GM12878 (cell line): ENCODE data around the gene RSAD2. TPM values are rescaled to one million over a fixed set of nuclear protein-coding genes. Genes with fewer than 3 reads are reported as not detected.

Source experiments
- ATAC-seq: fragments of 200-7000 bp; cut with Tn5 transposase; 3 replicates; pipeline ENCODE4 v1.9.1; 2020; ENCODE audit warnings: mild to moderate bottlenecking, moderate library complexity
- BruUV-seq: library from RNA; stranded (reverse); fragments of 400-500 nt; replicated peaks from 2 replicates; lab custom pipeline; 2021; lab: Mats Ljungman, UMichigan
- CTCF ChIA-PET: fragments of 300-600 bp; sonication (Branson Sonifier 250); formaldehyde crosslinking; extraction: SDS; loops from one replicate; lab custom pipeline; 2021; ENCODE audit warnings: inconsistent platforms; lab: Yijun Ruan, JAX
- POLR2A ChIA-PET: fragments of 350-600 bp; formaldehyde crosslinking; extraction: SDS; loops from one replicate; lab custom pipeline; 2021; ENCODE audit warnings: inconsistent platforms; lab: Charles Lee
- RAD21 ChIA-PET: fragments of 300-600 bp; sonication (Branson Sonifier 250); formaldehyde crosslinking; loops from one replicate; lab custom pipeline; 2023; ENCODE audit warnings: antibody characterized with exemption; ENCODE audit not compliant: unreplicated experiment; lab: Charles Lee
- SMC1A ChIA-PET: fragments of 300-600 bp; sonication (Branson Sonifier 250); formaldehyde crosslinking; loops from one replicate; lab custom pipeline; 2023; ENCODE audit not compliant: unreplicated experiment, uncharacterized antibody; lab: Charles Lee
- DNase-seq: peaks from one replicate; pipeline ENCODE4 v3.0.0-alpha.2; 2011; ENCODE audit warnings: low read depth, low spot score
- FAIRE-seq: peaks from 3 replicates; lab custom pipeline; 2011; peaks lifted over from hg19 to GRCh38; lab: Jason Lieb, UNC
- H2AFZ ChIP-seq: 2 replicates; pipeline ENCODE4 v1.6.0; 2011; ENCODE audit warnings: low read depth, low read length, control low read depth; ENCODE audit not compliant: control insufficient read depth
- H3K27ac ChIP-seq: 2 replicates; pipeline ENCODE4 v1.5.1; 2011; ENCODE audit warnings: control low read depth; ENCODE audit not compliant: control insufficient read depth, insufficient read depth
- H3K27me3 ChIP-seq, 2 experiments: replicated peaks in 1 of 2; 2 replicates each; pipeline versions ENCODE4 v1.6.0 to v1.6.1; 2011; ENCODE audit warnings: low read length in 1 of 2; ENCODE audit not compliant: control insufficient read depth in 2 of 2, insufficient read depth in 2 of 2
- H3K36me3 ChIP-seq, 2 experiments: 2 replicates each; pipeline ENCODE4 v1.5.1; 2011; ENCODE audit warnings: low read length in 1 of 2; ENCODE audit not compliant: control insufficient read depth in 2 of 2, insufficient read depth in 2 of 2
- H3K4me1 ChIP-seq: 2 replicates; pipeline ENCODE4 v1.6.1; 2011; ENCODE audit warnings: mild to moderate bottlenecking, low read length, moderate library complexity, mixed read lengths; ENCODE audit not compliant: control insufficient read depth, insufficient read depth
- H3K4me2 ChIP-seq: 2 replicates; pipeline ENCODE4 v1.6.0; 2011; ENCODE audit warnings: control low read depth; ENCODE audit not compliant: control insufficient read depth, insufficient read depth
- H3K4me3 ChIP-seq: fragments of 200-600 bp; sonication (generic); 2 replicates; pipeline ENCODE4 v1.5.1; 2016
- H3K79me2 ChIP-seq: 2 replicates; pipeline ENCODE4 v1.6.0; 2011; ENCODE audit warnings: low read length; ENCODE audit not compliant: control insufficient read depth, insufficient read depth
- H3K9ac ChIP-seq: 2 replicates; pipeline ENCODE4 v1.8.0; 2011; ENCODE audit warnings: low read length, control low read depth, mixed read lengths; ENCODE audit not compliant: control insufficient read depth, insufficient read depth
- H3K9me3 ChIP-seq: replicated peaks from 3 replicates; pipeline ENCODE4 v1.5.1; 2011; ENCODE audit warnings: mild to moderate bottlenecking, low read length; ENCODE audit not compliant: control insufficient read depth, insufficient read depth
- H4K20me1 ChIP-seq: 2 replicates; pipeline ENCODE4 v1.6.0; 2011; ENCODE audit not compliant: control insufficient read depth, insufficient read depth
- ATF3 ChIP-seq: IDR thresholded peaks from 2 replicates; pipeline ENCODE4 v1.6.1; 2011; ENCODE audit warnings: low read depth, mild to moderate bottlenecking, low read length, moderate library complexity, borderline replicate concordance; ENCODE audit errors: extremely low read depth
- BCL11A ChIP-seq: IDR thresholded peaks from 2 replicates; pipeline ENCODE4 v1.6.1; 2011; ENCODE audit warnings: low read depth, low read length
- CEBPB ChIP-seq, 2 experiments: fragments of 150-350 bp in 1 of 2; IDR thresholded peaks; 2 replicates each; pipeline ENCODE4 v1.6.1; 2012 to 2014; ENCODE audit warnings: low read depth in 2 of 2, low read length in 2 of 2, borderline replicate concordance in 1 of 2, inconsistent platforms in 1 of 2
- CHD4 ChIP-seq: fragments of 200-600 bp; sonication (generic); IDR thresholded peaks from 2 replicates; pipeline ENCODE4 v1.6.1; 2016; ENCODE audit warnings: mild to moderate bottlenecking
- IRF3 ChIP-seq: fragments of 450-650 bp; IDR thresholded peaks from 2 replicates; pipeline ENCODE4 v1.6.1; 2014; ENCODE audit warnings: mild to moderate bottlenecking
- KLF5 ChIP-seq: fragments of 450-650 bp; IDR thresholded peaks from 2 replicates; pipeline ENCODE4 v1.6.1; 2014; ENCODE audit warnings: mild to moderate bottlenecking; ENCODE audit not compliant: partially characterized antibody
- MEF2A ChIP-seq: IDR thresholded peaks from 2 replicates; pipeline ENCODE4 v1.6.1; 2011; ENCODE audit warnings: low read depth, mild to moderate bottlenecking, low read length, moderate library complexity; ENCODE audit not compliant: insufficient read depth
- PAX5 ChIP-seq: IDR thresholded peaks from 2 replicates; pipeline ENCODE4 v1.6.1; 2011; ENCODE audit warnings: low read depth, low read length, borderline replicate concordance
- RBBP5 ChIP-seq: fragments of 200-600 bp; sonication (generic); conservative IDR thresholded peaks from 2 replicates; pipeline ENCODE4 v1.6.1; 2016
- SP1 ChIP-seq: IDR thresholded peaks from one replicate; pipeline ENCODE4 v1.6.1; 2011; ENCODE audit warnings: low read depth, low read length
- TAF1 ChIP-seq: IDR thresholded peaks from 2 replicates; pipeline ENCODE4 v1.6.1; 2011; ENCODE audit warnings: mild to moderate bottlenecking, low read depth, low read length, borderline replicate concordance
- ZBTB4 ChIP-seq: fragments of 450-650 bp; formaldehyde crosslinking; IDR thresholded peaks from 2 replicates; pipeline ENCODE4 v1.4.0; 2022; ENCODE audit warnings: mild to moderate bottlenecking, moderate library complexity
- ZBTB40 ChIP-seq: fragments of 450-650 bp; IDR thresholded peaks from 2 replicates; pipeline ENCODE4 v1.6.1; 2016; ENCODE audit warnings: mild to moderate bottlenecking, moderate library complexity, borderline replicate concordance
- WGBS: methylation state at CpG from one replicate; pipeline ENCODE4 v1.1.6; 2016; ENCODE audit warnings: low lambda C conversion rate; ENCODE audit not compliant: insufficient replicate concordance, insufficient coverage; ENCODE audit errors: missing lambda C conversion rate; 5-methylcytosine and 5-hydroxymethylcytosine counted together
- in situ Hi-C: fragments of 300-500 bp; cut with MboI; formaldehyde crosslinking; loops from 9 replicates; pipeline ENCODE4 v1.14.3; 2018; ENCODE audit warnings: mixed read lengths
- intact Hi-C: fragments of 100-400 bp; cut with micrococcal nuclease; formaldehyde crosslinking; loops from one replicate; pipeline ENCODE4 v1.14.2; 2022; ENCODE audit not compliant: unreplicated experiment
- polyA plus RNA-seq, 11 experiments: library from polyadenylated mRNA; depleted of rRNA in 4 of 11; unstranded in 6 of 11; stranded (reverse) in 5 of 11; fragments of >200 nt; fragmentation: Nextera tagmentation in 4 of 11; fragmentation: Illumina TruSeq in 1 of 11; extraction: Ambion mirVana in 4 of 11; extraction: Trizol in 1 of 11; gene quantifications; 1 replicate in 1 of 11; 2 replicates in 10 of 11; pipeline versions ENCODE4 v1.2.1 to v1.2.3, GENCODE V29; 2011 to 2016; ENCODE audit warnings: inconsistent platforms in 2 of 11, missing spikeins in 2 of 11, low read depth in 1 of 11
- total RNA-seq, 4 experiments: library from RNA; depleted of rRNA in 3 of 4; stranded (reverse); fragments of >200 nt in 3 of 4; fragmentation: Illumina TruSeq in 1 of 4; extraction: Trizol in 1 of 4; gene quantifications; 2 replicates each; pipeline versions ENCODE4 v1.2.1 to v1.2.3, GENCODE V29; 2013 to 2021

The RSAD2 gene
- total and polyA plus RNA-seq, 10 of the 15 experiments (the other 5 are each of a cell fraction or from before 2014, with no cell fraction given), result 0.24 to 0.90 (median 0.69) TPM

- TF ChIP-seq ATF3 (no peak), MEF2A (no peak), TAF1 (no peak)
Measured at GRCh38 chr2:6932828-6933227, 55.3 kb downstream of the RSAD2 start (continued).

- H3K9me3 ChIP-seq, result no peaks in the 10 kb centered on the region; the same call in 2 of the 3 replicates
- no peaks in the 10 kb centered on the region for H4K20me1 ChIP-seq
- no peak overlapping the region for H3K9ac ChIP-seq
- H3K4me2 ChIP-seq, result no peak overlapping the region
- H3K27ac ChIP-seq, result no peak overlapping the region
- no peaks in the 10 kb centered on the region for H3K27me3 ChIP-seq
- 45% methylated on average over 3 of the region's 3 CpGs for WGBS
- H3K4me3 ChIP-seq, result no peak overlapping the region
- ChIA-PET SMC1A (interaction anchor here (1.0 to 5.6 kb wide), 3 partner anchors 12 to 65 kb away, joined by 3 to 30 read pairs (median 5); no protein-coding TSS in a partner anchor), CTCF (interaction anchor here (0.6 to 2.2 kb wide), 10 partner anchors 14 to 111 kb away, joined by 3 to 10 read pairs (median 3); partner anchors contain the start of gene RSAD2), RAD21 (interaction anchor here (0.9 kb wide), 1 partner anchor 18 kb away, joined by 3 read pairs; no protein-coding TSS in a partner anchor), POLR2A (interaction anchor here (1.0 kb wide), 1 partner anchor 9 kb away, joined by 3 read pairs; no protein-coding TSS in a partner anchor)
- BruUV-seq, result no TSS peak
- in situ Hi-C loops, result no loop called here
- FAIRE-seq, result no peak
- H3K79me2 ChIP-seq, result no peaks in the 10 kb centered on the region
- no peak overlapping the region for H2AFZ ChIP-seq
- intact Hi-C loops, result no loop called here
- no peak for DNase-seq
- no peaks in the 10 kb centered on the region for H3K36me3 ChIP-seq
- peaks cover 9% of the 10 kb centered on the region; the same call in 1 of the 2 replicates for H3K4me1 ChIP-seq
- no peak for ATAC-seq
- TF ChIP-seq SP1 (no peak), PAX5 (no peak), BCL11A (no peak), RBBP5 (no peak), ZBTB4 (CRISPR knock-in tag) (no peak), KLF5 (no peak), ZBTB40 (no peak), CEBPB (IDR thresholded peaks at IDR 0.05; ENCODE audit: borderline replicate concordance in 1 of 2, low read depth in 2 of 2, low read length in 2 of 2) (no peak), IRF3 (no peak), CHD4 (no peak)
Measured at GRCh38 chr2:6933911-6934310, 56.3 kb downstream of the RSAD2 start.
